Osteocyte (in vitro differentiated cells): Measurements from ENCODE around the gene CDR2. TPM values are rescaled to one million over a fixed set of nuclear protein-coding genes. Genes with fewer than 3 reads are reported as not detected.

ENCODE experiments used
- DNase-seq: peaks from one replicate; pipeline ENCODE4 v3.0.0; 2021; ENCODE audit warnings: mixed read lengths; ENCODE audit not compliant: unreplicated experiment; ENCODE audit errors: extremely low spot score
- H3K27ac Mint-ChIP-seq: one replicate; pipeline ENCODE4 v1.8.0; 2021; ENCODE audit warnings: mild to moderate bottlenecking, mixed read lengths; ENCODE audit not compliant: unreplicated experiment
- H3K27me3 Mint-ChIP-seq: one replicate; pipeline ENCODE4 v1.8.0; 2021; ENCODE audit warnings: mixed read lengths; ENCODE audit not compliant: unreplicated experiment
- H3K36me3 Mint-ChIP-seq: one replicate; pipeline ENCODE4 v1.8.0; 2021; ENCODE audit warnings: mixed read lengths; ENCODE audit not compliant: unreplicated experiment
- H3K4me1 Mint-ChIP-seq: one replicate; pipeline ENCODE4 v1.8.0; 2021; ENCODE audit warnings: mixed read lengths; ENCODE audit not compliant: unreplicated experiment
- H3K4me3 Mint-ChIP-seq: one replicate; pipeline ENCODE4 v1.8.0; 2021; ENCODE audit warnings: mild to moderate bottlenecking, moderate library complexity, mixed read lengths; ENCODE audit not compliant: unreplicated experiment
- H3K9me3 Mint-ChIP-seq: one replicate; pipeline ENCODE4 v1.8.0; 2021; ENCODE audit warnings: mixed read lengths; ENCODE audit not compliant: unreplicated experiment
- CTCF ChIP-seq: fragments of 200-600 bp; sonication (generic); IDR thresholded peaks from 2 replicates; pipeline ENCODE4 v1.5.0; 2021; ENCODE audit warnings: antibody characterized with exemption, mild to moderate bottlenecking, moderate library complexity
- total RNA-seq: library from RNA; stranded (reverse); gene quantifications from 2 replicates; pipeline ENCODE4 v1.2.1, GENCODE V29; 2021

The CDR2 gene
- total RNA-seq, 1 donor from 2014 or later = 23.7 TPM

- H3K27ac Mint-ChIP-seq = no peak overlapping the region
- no peaks in the 10 kb centered on the region for H3K9me3 Mint-ChIP-seq
- TF ChIP-seq CTCF = no peak
- no peaks in the 10 kb centered on the region for H3K27me3 Mint-ChIP-seq
- peak; percentile 69 for DNase-seq
- no peak overlapping the region for H3K4me3 Mint-ChIP-seq
- H3K4me1 Mint-ChIP-seq = no peaks in the 10 kb centered on the region
- H3K36me3 Mint-ChIP-seq = peaks cover 36% of the 10 kb centered on the region
These were observed 46.2 kb downstream of the CDR2 start for GRCh38 chr16:22328081-22328725.

- H3K9me3 Mint-ChIP-seq = no peaks in the 10 kb centered on the region
- H3K4me1 Mint-ChIP-seq = no peaks in the 10 kb centered on the region
- no peak for TF ChIP-seq CTCF
- no peak overlapping the region for H3K27ac Mint-ChIP-seq
- H3K36me3 Mint-ChIP-seq = peaks cover 33% of the 10 kb centered on the region
- H3K27me3 Mint-ChIP-seq = no peaks in the 10 kb centered on the region
- no peak for DNase-seq
- no peak overlapping the region for H3K4me3 Mint-ChIP-seq
These were observed 47.0 kb downstream of the CDR2 start for GRCh38 chr16:22327446-22327775.

GRCh38 chr16:22326771-22327445, 47.5 kb downstream of the CDR2 start:
- DNase-seq = peak; percentile 73
- Mint-ChIP-seq H3K4me3 (no peak overlapping the region), H3K27ac (no peak overlapping the region), H3K27me3 (no peaks in the 10 kb centered on the region), H3K36me3 (peaks cover 28% of the 10 kb centered on the region), H3K4me1 (no peaks in the 10 kb centered on the region), H3K9me3 (no peaks in the 10 kb centered on the region)
- TF ChIP-seq CTCF = no peak

DNA sequence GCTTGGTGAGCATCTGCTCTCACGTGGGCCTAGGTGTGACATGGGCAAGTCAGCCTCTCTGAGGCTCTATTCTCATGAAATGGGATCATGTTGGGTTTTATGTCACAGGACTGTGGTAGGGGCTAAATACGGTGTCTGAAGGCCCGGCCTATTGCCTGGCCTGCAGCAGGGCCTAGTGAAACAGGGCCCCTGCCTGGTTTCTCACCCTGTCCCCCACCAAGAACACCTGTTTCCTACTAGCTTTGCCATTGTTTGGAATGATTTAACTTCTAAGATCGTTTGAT, 48.1 kb downstream of the CDR2 start:
- TF ChIP-seq CTCF = no peak
- no peaks in the 10 kb centered on the region for H3K27me3 Mint-ChIP-seq
- no peak for DNase-seq
- H3K27ac Mint-ChIP-seq = no peak overlapping the region
- no peak overlapping the region for H3K4me3 Mint-ChIP-seq
- H3K36me3 Mint-ChIP-seq = peaks cover 23% of the 10 kb centered on the region
- no peaks in the 10 kb centered on the region for H3K9me3 Mint-ChIP-seq
- H3K4me1 Mint-ChIP-seq = no peaks in the 10 kb centered on the region

GRCh38 chr16:22325598-22326368, 48.6 kb downstream of the CDR2 start:
- Mint-ChIP-seq H3K27ac (no peak overlapping the region), H3K27me3 (no peaks in the 10 kb centered on the region), H3K4me3 (no peak overlapping the region), H3K36me3 (peaks cover 23% of the 10 kb centered on the region), H3K4me1 (no peaks in the 10 kb centered on the region), H3K9me3 (no peaks in the 10 kb centered on the region)
- no peak for TF ChIP-seq CTCF
- DNase-seq = peak; percentile 82
